Adrenal gland (tissue), 12 donors: ENCODE measurements around the gene RTL1. TPM values are rescaled to one million over a fixed set of nuclear protein-coding genes. Genes with fewer than 3 reads are reported as not detected.
A peak's percentile ranks its signal among the peaks of the same experiment; 100 is the strongest.

ENCODE experiments used
- DNase-seq, 7 donors: peaks; one replicate each; pipeline ENCODE4 v3.0.0-alpha.2; 2019 to 2020
- H3K27ac ChIP-seq, 5 donors: fragments of 200-600 bp; sonication (generic) in 4 of 5; 1 replicate in 3 of 5; 2 replicates in 2 of 5; pipeline versions ENCODE4 v1.5.1 to v1.8.0; 2016 to 2020; ENCODE audit warnings: mild to moderate bottlenecking in 1 of 5
- H3K27me3 ChIP-seq: fragments of 200-600 bp; 2 replicates; pipeline ENCODE4 v1.8.0; 2021
- H3K36me3 ChIP-seq, 2 donors: fragments of 200-600 bp; replicated peaks in 1 of 2; 1 replicate in 1 of 2; 2 replicates in 1 of 2; pipeline versions ENCODE4 v1.5.1 to v1.8.0; 2018 to 2022
- H3K4me1 ChIP-seq, 2 donors: fragments of 200-600 bp; replicated peaks in 1 of 2; 1 replicate in 1 of 2; 2 replicates in 1 of 2; pipeline versions ENCODE4 v1.5.1 to v1.8.0; 2018 to 2021
- H3K4me3 ChIP-seq, 4 donors: fragments of 200-600 bp; sonication (generic) in 3 of 4; one replicate each; pipeline ENCODE4 v1.5.1; 2016 to 2018
- H3K9me3 ChIP-seq, 3 donors: fragments of 200-600 bp; sonication (generic) in 1 of 3; replicated peaks in 1 of 3; 1 replicate in 2 of 3; 2 replicates in 1 of 3; pipeline versions ENCODE4 v1.5.1 to v1.8.0; 2016 to 2021
- CTCF ChIP-seq, 6 experiments: fragments of 450-650 bp in 4 of 6; fragments of 200-600 bp in 2 of 6; sonication (generic) in 1 of 6; IDR thresholded peaks; 1 replicate in 5 of 6; 2 replicates in 1 of 6; pipeline versions ENCODE4 v1.5.1 to v1.8.0; 2016 to 2021; ENCODE audit warnings: antibody characterized with exemption in 6 of 6, mild to moderate bottlenecking in 2 of 6, moderate library complexity in 1 of 6
- POLR2A ChIP-seq, 2 donors: fragments of 450-650 bp; IDR thresholded peaks; one replicate each; pipeline ENCODE4 v1.6.1; 2017; ENCODE audit warnings: antibody characterized with exemption in 2 of 2, mild to moderate bottlenecking in 2 of 2, moderate library complexity in 1 of 2
- WGBS, 4 donors: extraction: QIAGEN DNeasy Blood & Tissue Kit in 2 of 4; methylation state at CpG; one replicate each; pipeline versions ENCODE4 v1.1.5 to v1.1.7; 2013 to 2017; 5-methylcytosine and 5-hydroxymethylcytosine counted together
- intact Hi-C, 2 donors: fragments of 100-400 bp; cut with DNase I; formaldehyde crosslinking; loops; one replicate each; pipeline versions ENCODE4 v1.14.1 to v1.15.0; 2022 to 2023
- polyA plus RNA-seq, 3 donors: library from polyadenylated mRNA; stranded (reverse); fragments of 200-250 nt in 2 of 3; fragments of 350-450 nt in 1 of 3; fragmentation: Illumina TruSeq in 1 of 3; extraction: RNeasy Lipid Tissue Mini Kit (QIAGEN cat#74804) in 1 of 3; gene quantifications; one replicate each; pipeline ENCODE4 v1.2.3, GENCODE V29; 2013 to 2014
- total RNA-seq, 9 donors: library from RNA; depleted of rRNA in 4 of 9; stranded (reverse); fragments of >200 nt in 4 of 9; fragments of 120-200 nt in 1 of 9; fragmentation: NEBNext Ultra II Directional in 1 of 9; extraction: Animal tissue kit (Norgen Biotek cat#: 25700) in 1 of 9; gene quantifications; one replicate each; pipeline versions ENCODE4 v1.1.0 to v1.2.4, GENCODE V29; 2013 to 2023
- donor health status: healthy with polysubstance abuse.
- donor health status: Bipolar disorder and iron deficiency.
- donor health status: DM: yes; HTN: yes; CAD: no.
- donor health status: DM: no; HTN: no; CAD: no.
- donor health status: DM: no; HTN: no; CAD: no.
- donor health status: DM: yes; HTN: yes; CAD: no.

RTL1 gene
- total and polyA plus RNA-seq, 12 donors: 0.11 to 6.2 (median 1.0) TPM; not detected in 3

DNA sequence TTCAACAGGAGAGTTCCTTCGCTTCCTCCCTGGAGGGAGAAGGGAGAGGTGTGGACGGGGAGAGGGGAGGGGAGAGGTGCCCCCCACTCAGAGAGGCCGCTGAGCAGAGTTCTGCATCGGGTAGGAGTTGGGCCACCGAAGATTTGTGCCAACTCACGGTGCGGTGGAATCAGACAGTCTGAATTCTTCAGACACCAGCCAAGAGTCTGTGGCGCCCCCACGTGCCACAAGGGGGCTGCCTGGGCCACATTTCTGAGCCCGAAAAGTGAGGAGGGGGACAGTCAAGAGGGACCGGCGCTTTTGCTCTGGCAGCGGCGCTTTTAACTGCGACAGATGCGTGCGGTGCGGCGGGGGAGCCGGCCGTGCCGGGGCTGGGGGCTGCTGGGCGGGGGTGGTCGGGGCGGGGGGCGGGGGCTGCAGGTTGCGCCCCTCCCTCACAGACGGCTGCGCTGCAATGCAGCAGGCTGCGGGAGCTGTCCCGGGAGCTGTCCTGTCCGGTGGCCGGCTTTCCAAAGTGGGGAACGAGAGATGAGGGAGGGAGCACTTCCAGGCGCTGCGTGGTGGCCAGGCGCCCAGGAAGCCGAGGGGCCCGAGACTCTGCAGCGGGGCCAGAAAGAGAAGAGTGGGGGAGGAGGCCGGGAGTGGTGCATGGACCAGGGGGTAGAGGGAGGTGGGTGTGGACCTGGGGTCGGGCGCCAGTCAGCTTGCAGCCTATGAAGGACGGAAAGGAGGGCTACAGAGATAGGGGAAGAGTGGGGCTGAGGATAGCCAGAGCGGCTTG, 975 bp upstream of the RTL1 start:
- intact Hi-C loops: loop anchor here in 1 of 2 donors (5.0 to 10.0 kb wide), 4 partner anchors 52 to 720 kb away; no protein-coding TSS in a partner anchor
- TF ChIP-seq CTCF (IDR thresholded peaks at IDR 0.05) (peak in 2 of 6 experiments; percentile 11 to 13), POLR2A (IDR thresholded peaks at IDR 0.05) (no peak)
- WGBS, 4 donors: 31 to 57% (median 35%) methylated on average over 35 to 45 of the region's 45 CpGs
- no peaks in the 10 kb centered on the region for H3K9me3 ChIP-seq
- no peak overlapping the region for H3K4me3 ChIP-seq
- peaks cover 0 to 60% of the 10 kb centered on the region in 2 donors for H3K36me3 ChIP-seq
- DNase-seq: peak in 3 of 7 donors; percentile 14 to 63 (median 22)
- peak overlapping the region in 2 of 5 donors; percentile 10 to 79 for H3K27ac ChIP-seq
- H3K4me1 ChIP-seq: peaks cover 13 to 18% of the 10 kb centered on the region in 2 donors
- H3K27me3 ChIP-seq: no peaks in the 10 kb centered on the region

- peaks cover 19 to 32% of the 10 kb centered on the region in 2 donors for H3K4me1 ChIP-seq
- peak in 3 of 7 donors; percentile 9 to 48 (median 18) for DNase-seq
- H3K36me3 ChIP-seq: peaks cover 0 to 59% of the 10 kb centered on the region in 2 donors
- intact Hi-C loops: loop anchor here in 1 of 2 donors (5.0 to 10.0 kb wide), 4 partner anchors 51 to 722 kb away; no protein-coding TSS in a partner anchor
- WGBS, 4 donors: 80 to 85% (median 83%) methylated on average over 7 to 10 of the region's 10 CpGs
- TF ChIP-seq POLR2A (IDR thresholded peaks at IDR 0.05): no peak
- TF ChIP-seq CTCF (IDR thresholded peaks at IDR 0.05): no peak
- no peak overlapping the region for H3K4me3 ChIP-seq
- H3K27ac ChIP-seq: peak overlapping the region in 2 of 5 donors; percentile 10 to 79
- no peaks in the 10 kb centered on the region for H3K9me3 ChIP-seq
- no peaks in the 10 kb centered on the region for H3K27me3 ChIP-seq
Measured at GRCh38 chr14:100903134-100903468, 421 bp downstream of the RTL1 start.

DNA sequence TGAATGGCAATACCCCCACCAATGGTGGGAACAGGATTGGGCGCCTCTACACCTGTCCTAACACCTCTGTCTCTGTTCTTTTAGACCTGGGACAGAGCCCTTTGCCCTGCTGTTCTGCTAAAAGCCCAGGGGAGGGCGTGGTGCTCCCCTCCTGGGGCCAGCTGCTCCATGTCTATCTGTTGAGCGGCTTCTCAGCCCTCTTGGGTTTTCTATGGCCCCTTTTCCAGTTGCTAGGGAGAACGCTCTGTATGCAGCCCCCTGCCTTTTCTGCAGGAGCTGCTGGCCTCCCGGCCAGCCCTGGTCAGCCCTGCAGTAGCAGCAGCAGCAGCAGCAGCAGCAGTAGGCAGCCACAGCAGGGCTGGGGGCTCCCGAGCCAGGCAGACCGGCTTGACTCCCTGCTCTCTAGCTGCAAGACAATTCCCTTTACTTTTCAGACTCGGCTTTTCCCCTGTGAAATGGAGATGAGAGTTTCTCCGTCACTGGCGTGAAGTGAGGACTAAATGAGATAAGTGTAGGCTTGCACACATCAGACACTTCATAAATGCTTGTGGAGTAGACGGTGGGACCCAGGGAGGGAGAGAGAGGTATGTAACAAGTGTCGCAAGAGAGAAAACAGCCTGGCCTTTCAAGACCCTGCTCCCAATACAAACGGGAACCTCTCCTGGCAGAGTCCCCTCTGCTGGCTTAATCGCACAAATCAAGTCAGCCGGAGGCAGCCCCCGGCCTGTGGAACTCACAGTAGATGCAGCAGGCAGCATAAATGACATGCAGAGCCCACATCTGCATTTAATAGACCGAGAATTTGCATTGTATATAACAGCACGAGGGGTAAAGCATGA, 1.0 kb downstream of the RTL1 start:
- H3K27me3 ChIP-seq: no peaks in the 10 kb centered on the region
- peaks cover 19 to 36% of the 10 kb centered on the region in 2 donors for H3K4me1 ChIP-seq
- peak overlapping the region in 1 of 5 donors; percentile 79 for H3K27ac ChIP-seq
- WGBS, 4 donors: 78 to 88% (median 81%) methylated on average over 15 to 18 of the region's 18 CpGs
- peak in 4 of 7 donors; percentile 11 to 54 (median 16) for DNase-seq
- intact Hi-C loops: loop anchor here in 1 of 2 donors (5.0 to 10.0 kb wide), 4 partner anchors 50 to 722 kb away; no protein-coding TSS in a partner anchor
- no peak overlapping the region for H3K4me3 ChIP-seq
- H3K9me3 ChIP-seq: no peaks in the 10 kb centered on the region
- TF ChIP-seq POLR2A (IDR thresholded peaks at IDR 0.05): no peak
- peak in 1 of 6 experiments; percentile 16 for TF ChIP-seq CTCF (IDR thresholded peaks at IDR 0.05)
- peaks cover 0 to 56% of the 10 kb centered on the region in 2 donors for H3K36me3 ChIP-seq
